GM12873 (cell line): ENCODE data around the gene TSPYL4.

Experiments used
- TF ChIP-seq, protein P1 (sequence below): IDR thresholded peaks from 2 replicates; pipeline ENCODE4 v1.5.1; 2012; ENCODE audit warnings: low read depth, mild to moderate bottlenecking, moderate library complexity, low read length, control low read depth; ENCODE audit not compliant: insufficient read depth; ENCODE audit errors: missing control alignments

Gene TSPYL4

DNA sequence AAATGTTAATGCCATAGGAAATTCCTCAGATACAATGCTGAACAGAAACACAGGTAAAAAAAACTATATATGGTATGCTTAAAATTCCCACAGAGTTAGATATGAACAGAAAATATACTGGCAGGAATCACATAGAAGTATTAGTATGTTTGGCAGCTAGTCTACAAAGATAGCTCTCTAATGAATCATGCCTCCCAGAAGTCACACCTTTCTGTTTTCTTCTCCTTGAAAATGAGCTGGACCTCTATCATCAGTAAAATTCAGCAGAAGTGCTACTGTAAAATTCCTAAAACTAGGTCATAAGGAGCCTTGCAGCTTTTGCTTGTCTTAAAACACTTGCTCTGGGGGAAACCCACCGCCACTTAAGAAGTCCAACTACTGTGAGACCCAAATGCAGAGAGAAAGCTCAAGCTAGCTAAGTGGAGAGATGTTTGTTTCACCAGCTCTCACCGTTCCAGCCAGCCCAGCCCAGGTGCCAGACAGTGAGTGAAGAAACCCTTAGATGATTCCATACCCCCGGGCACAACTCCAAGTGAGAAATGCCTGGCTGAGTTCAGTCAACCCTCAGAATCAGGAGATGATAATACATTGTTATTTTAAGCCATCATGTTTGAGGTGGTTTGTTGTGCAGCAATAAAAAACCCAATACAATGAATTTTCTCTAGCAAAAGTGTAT is 43.0 kb downstream of the TSPYL4 start:
- TF ChIP-seq, protein P1, sequence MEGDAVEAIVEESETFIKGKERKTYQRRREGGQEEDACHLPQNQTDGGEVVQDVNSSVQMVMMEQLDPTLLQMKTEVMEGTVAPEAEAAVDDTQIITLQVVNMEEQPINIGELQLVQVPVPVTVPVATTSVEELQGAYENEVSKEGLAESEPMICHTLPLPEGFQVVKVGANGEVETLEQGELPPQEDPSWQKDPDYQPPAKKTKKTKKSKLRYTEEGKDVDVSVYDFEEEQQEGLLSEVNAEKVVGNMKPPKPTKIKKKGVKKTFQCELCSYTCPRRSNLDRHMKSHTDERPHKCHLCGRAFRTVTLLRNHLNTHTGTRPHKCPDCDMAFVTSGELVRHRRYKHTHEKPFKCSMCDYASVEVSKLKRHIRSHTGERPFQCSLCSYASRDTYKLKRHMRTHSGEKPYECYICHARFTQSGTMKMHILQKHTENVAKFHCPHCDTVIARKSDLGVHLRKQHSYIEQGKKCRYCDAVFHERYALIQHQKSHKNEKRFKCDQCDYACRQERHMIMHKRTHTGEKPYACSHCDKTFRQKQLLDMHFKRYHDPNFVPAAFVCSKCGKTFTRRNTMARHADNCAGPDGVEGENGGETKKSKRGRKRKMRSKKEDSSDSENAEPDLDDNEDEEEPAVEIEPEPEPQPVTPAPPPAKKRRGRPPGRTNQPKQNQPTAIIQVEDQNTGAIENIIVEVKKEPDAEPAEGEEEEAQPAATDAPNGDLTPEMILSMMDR: no peak

DNA sequence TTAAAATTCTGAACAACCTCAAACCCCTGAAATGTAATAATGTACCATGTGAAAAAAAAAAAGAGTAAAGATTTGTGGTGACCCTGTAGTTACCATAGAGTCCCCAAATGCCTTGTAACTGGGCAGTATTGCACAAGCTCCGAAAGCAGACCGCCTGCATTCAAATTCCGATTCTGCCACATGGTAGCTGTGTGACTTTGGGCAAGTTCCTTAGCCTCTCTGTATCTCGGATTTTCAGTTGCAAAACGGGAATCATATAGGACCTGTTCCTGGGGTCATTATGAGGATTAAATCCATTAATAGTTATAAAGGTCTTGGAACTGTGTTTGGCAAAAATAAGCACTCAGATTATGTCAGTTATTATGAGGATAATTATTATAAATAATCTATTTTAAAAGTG is 43.6 kb downstream of the TSPYL4 start:
- TF ChIP-seq, protein P1: no peak

DNA sequence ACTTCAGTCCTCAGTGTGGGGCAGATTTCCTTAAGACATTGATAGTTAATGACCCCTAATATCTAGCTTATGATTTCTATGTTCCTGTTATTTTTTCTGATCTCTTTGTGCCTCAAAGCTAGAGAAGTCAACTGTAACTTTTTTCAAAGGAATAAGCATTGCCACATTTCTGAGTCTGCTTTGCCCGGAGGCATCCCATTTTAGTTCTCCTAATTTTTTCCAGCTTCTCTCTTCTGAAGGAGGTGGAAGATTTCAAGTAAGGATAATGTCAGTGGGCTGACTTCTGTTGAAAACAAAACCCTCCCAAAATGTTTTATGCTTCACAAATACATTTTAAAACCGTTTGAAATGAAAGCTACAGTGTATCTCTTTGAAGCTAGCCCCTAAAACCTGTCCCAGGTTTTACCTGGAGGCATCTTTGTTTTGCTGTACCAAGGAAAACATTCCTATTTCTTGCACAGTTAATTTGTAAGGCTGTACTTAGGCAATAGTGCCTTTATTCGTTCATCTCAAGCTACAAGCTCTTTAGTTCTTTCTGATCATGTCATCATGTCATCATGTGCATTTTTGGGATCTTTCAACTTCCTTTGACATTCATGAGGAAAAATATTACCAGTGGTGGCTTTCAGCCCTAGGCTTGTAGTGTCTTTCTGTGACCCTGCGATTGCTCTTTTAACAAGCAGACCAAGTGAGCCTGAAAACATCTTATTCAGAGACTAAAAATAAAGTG is 45.7 kb downstream of the TSPYL4 start:
- TF ChIP-seq, protein P1: no peak

DNA sequence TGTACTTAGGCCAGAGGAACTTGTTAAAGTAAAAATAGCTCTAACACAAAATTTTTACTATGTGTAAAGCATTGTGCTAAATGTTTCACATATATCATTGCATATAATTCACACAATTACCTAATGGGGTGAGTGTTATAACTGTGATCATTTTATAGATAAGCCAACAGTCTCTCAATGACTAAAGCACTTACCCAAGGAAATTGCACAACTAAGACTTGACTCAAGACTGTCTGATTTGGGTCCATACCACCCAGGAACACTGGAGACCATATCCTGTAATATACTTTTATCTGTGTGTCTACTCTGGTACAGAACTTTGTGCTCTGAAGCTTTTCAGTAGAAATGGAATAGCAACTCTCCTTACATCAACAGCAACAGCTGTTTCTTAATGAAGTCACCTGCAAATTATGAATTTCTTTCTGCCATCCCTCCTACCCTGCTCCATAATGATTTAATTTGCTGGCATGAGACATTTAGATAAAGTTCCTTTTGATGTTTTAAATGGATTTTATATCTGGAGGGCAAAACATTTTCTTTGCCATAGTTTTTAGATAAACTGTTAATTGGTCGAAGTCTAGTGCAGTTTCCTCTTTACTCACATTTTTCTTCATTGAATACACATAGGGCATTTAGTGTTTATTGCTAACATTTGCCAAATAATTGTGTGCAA is 47.5 kb downstream of the TSPYL4 start:
- TF ChIP-seq, protein P1: no peak

DNA sequence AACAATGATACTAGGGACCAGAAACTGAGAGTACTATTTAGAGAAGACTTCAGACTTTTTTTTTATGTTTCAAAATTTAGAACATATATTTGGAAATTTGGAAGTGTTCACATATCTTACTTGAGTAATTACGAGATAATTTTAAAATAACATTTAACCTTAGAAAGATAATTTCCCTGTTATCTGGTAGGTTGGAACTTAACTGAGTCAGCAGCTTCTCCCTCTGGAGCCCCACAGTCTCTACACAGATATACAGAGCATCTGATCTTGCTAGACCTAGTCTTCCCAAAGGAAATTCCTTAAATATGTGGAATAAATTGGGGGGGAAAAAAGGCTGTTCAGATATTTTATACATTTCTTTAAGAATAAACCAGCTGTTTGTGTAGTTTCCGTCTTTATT is 48.6 kb downstream of the TSPYL4 start:
- TF ChIP-seq, protein P1: no peak

DNA sequence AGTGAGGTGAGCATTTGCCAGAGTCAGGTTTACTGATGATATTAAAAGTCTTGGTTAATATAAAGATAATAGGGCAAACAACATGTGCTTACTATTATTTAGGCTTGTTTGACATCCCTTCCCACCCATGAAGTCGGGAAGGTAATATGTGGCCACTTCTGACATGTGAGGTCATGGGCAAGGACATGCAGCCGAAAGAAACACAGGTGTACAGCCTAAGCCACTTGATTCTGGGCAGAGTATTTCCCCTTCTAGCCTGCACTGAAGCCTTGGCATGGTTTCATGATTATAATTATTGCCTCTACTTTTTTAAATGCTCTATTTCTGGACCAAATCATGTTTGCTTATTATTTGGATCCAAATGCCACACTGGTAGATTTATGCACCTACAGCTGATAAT is 52.3 kb downstream of the TSPYL4 start:
- TF ChIP-seq, protein P1: no peak

DNA sequence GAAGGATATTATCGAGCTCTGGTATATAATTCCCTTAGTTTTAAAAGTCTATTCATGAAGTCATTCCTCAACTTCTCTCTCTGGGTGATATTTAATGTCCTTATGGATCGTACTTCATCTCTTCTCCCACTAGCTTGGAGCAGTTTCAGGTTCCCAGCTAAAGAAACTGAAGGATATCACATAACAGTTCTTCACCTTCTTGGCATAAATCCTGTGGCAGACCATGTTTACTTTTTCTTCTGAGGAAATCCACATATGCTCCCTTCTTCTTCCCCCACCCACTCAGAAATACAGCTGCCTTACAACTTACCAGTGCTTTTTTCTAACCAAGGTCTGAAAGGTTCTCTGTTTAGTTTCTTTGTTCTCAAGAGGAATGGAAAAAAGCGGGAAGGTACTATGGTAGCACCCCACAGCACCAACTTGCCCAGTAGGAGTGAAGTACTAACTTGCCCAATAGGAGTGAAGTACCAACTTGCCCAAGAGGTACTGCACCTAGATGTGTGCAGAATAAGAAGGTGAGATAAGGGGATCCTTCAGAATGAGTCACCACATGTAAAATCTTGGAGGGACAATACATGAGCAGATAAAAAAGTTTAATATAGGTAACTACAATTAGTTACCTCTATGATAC is 53.1 kb downstream of the TSPYL4 start:
- TF ChIP-seq, protein P1: no peak
